Measurements from ENCODE around the gene SLC22A31.

The SLC22A31 gene

DNA sequence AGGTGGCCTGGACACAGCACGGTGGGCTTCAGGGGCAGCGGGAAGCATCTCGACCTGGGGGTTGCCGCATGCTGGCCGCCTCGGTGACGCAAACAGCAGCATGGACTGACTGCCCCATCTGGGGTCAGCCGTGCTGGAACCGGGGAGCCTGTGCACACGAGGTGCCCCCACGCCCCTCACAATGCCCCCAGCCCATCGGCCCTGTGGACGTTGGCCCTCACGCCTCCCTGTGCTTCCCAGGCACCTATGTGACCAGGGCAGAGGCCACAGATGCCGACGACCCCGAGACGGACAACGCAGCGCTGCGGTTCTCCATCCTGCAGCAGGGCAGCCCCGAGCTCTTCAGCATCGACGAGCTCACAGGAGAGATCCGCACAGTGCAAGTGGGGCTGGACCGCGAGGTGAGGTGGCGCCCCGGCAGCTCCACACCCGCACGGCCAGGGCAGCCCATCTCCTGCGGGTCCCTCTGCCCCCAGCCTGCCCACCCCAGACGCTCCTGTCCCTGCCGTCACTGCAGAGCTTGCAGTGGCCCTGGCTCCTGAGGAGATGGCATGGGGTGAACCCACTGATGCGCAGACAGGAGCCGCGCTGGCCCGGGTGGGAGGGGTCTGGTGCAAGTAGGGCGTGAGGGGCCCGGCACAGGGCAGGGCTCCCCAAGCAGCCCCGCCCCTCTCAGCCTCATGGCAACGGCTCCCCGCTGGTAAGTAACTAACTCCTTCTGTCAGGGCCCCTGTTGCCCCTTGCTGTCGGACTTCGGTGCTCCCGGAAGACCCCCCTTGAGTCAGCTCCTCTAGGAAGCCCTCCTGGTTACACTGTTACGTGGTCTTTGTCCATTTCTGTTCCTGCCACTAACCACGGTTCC is 15.2 kb downstream of the SLC22A31 start:
- no peak overlapping the region for H3K4me3 ChIP-seq (ENCODE audit: low read length)
- DNase-seq (ENCODE audit: low read depth, low spot score), result no peak

DNA sequence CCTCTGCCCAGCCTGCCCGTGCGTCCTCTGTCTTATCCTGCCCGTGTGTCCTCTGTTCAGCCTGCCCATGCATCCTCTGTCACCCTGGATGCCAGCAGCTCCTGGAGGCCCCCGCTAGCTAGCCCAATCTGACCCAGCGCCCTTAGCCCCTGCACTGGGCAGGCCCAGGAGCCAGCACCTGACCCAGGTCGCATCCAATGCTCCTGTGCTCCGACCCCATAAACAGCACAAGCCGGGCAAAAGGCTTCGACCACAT is 15.7 kb downstream of the SLC22A31 start:
- H3K4me3 ChIP-seq (ENCODE audit: low read length), result no peak overlapping the region
- DNase-seq (ENCODE audit: low read depth, low spot score), result no peak

DNA sequence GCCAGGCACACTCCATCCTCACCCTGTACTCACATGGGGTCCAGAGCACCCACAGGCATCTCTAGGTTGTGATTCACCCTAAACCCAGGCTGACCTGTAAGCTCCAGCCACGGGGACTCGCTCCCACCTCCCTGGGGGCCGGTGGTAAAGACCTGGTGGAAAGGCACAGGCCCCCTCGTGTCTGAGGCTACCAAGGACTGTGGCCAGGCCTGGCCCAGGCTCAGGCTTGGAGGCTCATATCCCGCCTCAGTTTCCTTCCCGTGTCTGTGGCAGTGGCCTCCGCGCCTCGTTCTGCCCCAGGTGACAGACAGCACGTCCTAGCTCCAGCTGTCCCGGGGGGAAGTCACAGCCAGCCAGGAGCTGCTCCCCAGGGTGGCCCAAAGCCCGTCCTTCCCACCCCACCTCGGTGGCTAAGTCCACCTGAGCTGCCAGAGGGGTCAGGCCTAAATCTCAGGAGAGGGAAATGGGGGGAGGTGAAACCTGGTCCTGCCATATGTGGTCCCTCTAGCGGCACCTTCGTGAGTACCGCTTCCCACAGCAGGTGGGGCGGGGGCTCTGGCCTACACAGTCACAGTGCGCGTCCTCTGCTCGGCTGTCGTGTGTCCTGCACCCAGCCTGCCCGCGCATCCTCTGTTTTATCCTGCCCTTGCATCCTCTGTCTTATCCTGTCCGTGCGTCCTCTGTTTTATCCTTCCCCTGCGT is 16.2 kb downstream of the SLC22A31 start:
- DNase-seq (ENCODE audit: low read depth, low spot score), result no peak
- H3K4me3 ChIP-seq (ENCODE audit: low read length), result no peak overlapping the region

GRCh38 chr16:89183463-89183862 is 16.9 kb downstream of the SLC22A31 start:
- DNase-seq (ENCODE audit: low read depth, low spot score), result no peak
- H3K4me3 ChIP-seq (ENCODE audit: low read length), result no peak overlapping the region

- DNase-seq (ENCODE audit: low read depth, low spot score), result no peak
- no peak overlapping the region for H3K4me3 ChIP-seq (ENCODE audit: low read length)
These were observed 20.6 kb downstream of the SLC22A31 start for GRCh38 chr16:89179656-89180315.

DNA sequence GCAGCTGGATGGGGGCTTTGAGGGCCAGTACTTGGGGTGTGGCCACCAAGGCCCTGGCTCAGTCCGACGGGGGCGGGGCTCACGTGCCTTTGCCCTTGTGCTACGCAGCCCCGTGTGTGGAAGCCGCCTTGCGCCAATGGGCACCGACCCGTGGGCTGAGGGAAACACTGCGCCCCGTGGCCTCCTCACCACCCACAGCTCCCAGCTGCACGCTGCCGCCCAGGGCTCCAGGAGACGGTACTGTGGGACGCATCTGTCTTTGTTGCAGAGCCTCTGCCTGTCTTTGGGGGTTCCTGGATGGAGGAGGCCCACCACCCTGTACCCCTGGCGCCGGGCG is 21.2 kb downstream of the SLC22A31 start:
- DNase-seq (ENCODE audit: low read depth, low spot score), result no peak
- H3K4me3 ChIP-seq (ENCODE audit: low read length), result no peak overlapping the region

GRCh38 chr16:89178453-89179147 is 21.7 kb downstream of the SLC22A31 start:
- no peak overlapping the region for H3K4me3 ChIP-seq (ENCODE audit: low read length)
- DNase-seq (ENCODE audit: low read depth, low spot score), result no peak

- DNase-seq (ENCODE audit: low read depth, low spot score), result no peak
- no peak overlapping the region for H3K4me3 ChIP-seq (ENCODE audit: low read length)
These were observed 22.8 kb downstream of the SLC22A31 start for GRCh38 chr16:89177501-89177900.

- no peak overlapping the region for H3K4me3 ChIP-seq (ENCODE audit: low read length)
- no peak for DNase-seq (ENCODE audit: low read depth, low spot score)
These were observed 23.6 kb downstream of the SLC22A31 start for GRCh38 chr16:89176717-89177116.

DNA sequence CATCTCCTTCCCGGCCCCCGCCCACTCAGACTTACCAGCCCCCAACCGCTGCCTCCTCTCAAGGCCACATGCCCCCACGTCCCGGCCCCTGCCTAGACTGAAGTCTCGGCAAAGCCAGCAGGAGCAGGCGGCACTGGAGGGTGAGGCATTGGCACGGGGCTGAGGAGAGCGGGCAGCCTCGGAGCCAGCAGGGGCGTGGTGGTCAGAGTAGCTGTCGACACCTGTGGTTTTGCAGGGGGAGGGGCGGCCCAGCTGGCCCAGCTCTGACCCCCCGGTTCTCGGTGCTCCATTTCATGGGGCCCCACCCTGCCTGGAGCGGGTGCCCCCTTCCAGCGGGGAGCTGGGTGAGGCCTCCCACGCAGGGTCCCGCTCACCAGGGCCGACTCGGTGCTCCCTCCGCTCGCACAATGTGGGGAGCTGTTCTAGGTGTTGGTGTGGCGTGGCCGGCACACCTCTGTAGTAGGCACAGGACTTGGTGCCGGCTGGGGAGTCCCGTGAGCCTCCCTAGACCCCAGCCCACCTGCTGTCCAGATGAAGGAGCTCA is 24.1 kb downstream of the SLC22A31 start:
- DNase-seq (ENCODE audit: low read depth, low spot score), result no peak
- H3K4me3 ChIP-seq (ENCODE audit: low read length), result no peak overlapping the region

- DNase-seq (ENCODE audit: low read depth, low spot score), result no peak
- no peak overlapping the region for H3K4me3 ChIP-seq (ENCODE audit: low read length)
These were observed 24.8 kb downstream of the SLC22A31 start for GRCh38 chr16:89175280-89176146.

DNA sequence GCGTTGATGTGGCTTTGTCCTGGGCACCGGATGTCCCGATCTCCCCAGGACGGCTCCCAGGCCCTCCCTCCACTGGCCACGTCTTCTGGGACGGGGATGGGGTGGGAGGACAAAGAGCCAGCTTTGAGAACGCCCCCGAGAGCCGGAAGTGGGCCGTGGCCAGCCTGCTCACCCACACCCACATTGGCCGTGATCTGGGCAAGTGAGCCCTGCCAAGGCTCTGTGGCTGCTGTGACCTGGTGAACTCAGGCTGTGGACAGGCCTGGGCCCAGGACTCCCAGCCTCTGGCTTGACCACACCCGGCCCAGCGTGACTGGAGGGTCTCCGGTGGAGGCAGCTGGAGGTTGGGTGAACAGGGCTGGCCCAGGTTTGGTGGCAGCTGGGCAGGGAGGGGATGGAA is 25.5 kb downstream of the SLC22A31 start:
- DNase-seq (ENCODE audit: low read depth, low spot score), result no peak
- no peak overlapping the region for H3K4me3 ChIP-seq (ENCODE audit: low read length)

DNA sequence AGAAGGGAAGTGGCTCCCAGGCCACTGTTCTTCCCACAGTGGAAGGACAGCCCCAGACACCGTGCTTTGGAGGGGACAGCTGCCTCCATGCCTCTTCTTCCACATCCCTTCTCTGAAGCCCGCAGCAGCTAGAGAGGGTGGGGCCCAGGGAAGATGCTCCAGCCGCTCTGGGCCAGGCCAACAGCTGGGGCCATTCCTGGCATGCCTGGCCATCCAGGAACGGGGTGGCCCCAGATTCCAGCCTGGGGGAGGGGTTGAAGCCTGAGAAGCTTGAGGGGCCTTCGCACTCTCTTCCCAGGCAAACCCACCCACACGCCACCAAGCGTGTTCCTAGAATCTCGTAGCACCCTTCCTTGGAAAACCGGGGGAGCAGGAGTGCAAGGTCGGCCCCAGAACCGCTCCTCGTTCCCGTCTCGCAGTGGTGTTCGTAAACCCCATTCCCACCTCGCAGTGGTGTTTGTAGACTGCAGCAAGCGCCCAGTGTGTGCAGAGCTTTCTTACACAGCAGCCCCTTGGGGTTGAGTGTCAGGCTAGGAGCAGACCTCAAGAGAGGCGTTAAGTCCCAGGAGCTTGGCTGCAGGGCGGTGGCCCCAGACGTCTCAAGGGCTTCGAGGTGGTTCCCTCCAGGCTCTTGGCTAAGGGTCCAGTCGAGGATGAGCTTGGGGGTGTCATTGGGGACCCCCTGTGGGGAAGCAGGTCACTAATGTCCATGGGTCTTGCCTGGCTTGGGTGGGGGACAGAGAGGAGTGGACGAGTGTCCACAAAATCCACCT is 26.1 kb downstream of the SLC22A31 start:
- no peak overlapping the region for H3K4me3 ChIP-seq (ENCODE audit: low read length)
- DNase-seq (ENCODE audit: low read depth, low spot score), result no peak

DNA sequence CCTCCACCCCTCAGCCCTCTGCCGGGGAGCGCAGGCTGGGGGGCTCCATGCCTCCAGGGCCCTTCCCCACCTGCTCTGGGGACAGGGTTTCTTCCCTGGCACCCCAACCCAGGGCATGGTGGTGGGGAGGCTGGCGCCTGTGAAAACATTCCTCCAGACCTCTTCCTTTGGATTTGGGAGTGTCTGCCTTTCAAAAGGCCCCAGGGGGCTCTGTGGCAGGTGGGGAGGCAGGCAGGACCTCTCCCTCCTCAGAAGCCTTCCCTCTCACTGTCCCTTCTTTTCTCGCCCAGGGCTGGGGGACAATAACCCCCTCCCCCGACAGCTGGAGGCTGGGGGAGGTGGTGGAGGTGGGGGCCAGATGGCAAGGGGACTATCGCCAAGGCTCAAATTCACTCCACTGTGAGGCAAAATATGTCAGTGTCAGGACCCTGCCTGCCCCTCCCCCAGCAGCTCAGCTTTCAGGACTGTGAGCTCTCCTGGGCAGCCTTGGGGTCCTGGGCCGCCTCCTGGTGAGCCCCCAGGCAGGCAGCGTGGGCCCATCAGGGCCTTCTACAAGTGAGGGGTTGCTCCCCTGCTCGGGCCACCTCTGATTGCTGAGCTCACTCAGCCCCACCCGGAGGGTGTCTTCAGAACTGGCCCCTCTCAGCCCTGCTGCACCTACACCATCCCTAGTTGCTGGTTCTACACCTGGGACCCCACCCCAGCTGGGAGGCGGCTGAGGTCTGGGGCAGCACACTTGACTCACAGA is 27.0 kb downstream of the SLC22A31 start:
- DNase-seq (ENCODE audit: low read depth, low spot score), result no peak
- H3K4me3 ChIP-seq (ENCODE audit: low read length), result no peak overlapping the region

DNA sequence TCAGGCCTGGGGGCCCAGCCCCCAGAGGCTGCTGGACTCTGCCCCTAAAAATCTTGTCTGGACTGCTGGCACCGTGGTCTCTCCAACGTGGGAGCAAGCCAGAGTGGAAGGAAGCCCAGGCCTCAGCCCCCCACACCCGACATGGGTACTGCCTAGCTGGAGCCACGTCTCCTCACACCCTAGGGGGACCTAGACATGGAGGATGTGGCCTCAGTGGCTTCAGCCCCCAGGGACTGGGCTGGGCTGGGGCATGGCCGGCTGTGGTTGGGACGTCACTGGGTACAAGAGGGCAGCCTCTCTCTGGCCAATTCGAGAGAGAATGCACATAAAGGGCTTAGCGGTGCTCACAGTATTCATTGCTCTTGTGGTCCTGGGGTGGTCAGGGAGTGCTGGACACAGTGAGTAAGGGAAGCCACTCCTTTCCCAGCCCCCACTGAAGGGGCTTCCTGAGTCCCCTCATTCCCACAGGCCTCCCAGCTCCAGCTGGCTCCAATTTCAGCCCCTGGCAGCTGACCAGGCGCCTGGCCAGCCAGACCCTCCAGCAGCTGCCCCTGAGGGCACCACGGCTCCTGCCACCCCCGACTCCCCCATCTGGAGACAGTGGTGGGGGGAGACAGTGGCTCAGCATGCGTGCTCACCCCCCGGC is 27.7 kb downstream of the SLC22A31 start:
- DNase-seq (ENCODE audit: low read depth, low spot score), result no peak
- H3K4me3 ChIP-seq (ENCODE audit: low read length), result no peak overlapping the region

DNA sequence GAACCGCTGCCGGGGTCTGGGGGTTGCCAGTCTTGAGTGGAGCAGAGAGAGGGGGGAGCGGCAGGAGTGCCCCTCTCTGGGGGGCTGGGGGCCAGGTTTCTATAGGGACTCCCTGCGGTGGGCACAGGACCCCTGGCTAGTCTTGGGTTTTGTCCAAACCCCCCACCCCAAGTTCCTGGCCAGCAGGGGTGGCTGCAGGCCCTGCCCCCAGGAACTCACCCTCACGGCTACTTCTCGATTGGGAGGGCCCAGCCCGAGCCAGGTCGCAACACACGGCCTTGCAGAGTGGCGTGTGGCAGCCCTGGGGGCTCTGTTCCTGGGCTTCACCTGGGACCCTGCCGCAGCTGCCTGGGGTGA is 28.2 kb downstream of the SLC22A31 start:
- no peak for DNase-seq (ENCODE audit: low read depth, low spot score)
- no peak overlapping the region for H3K4me3 ChIP-seq (ENCODE audit: low read length)
